GM21360 (cell line): ENCODE data around the gene EFEMP1.

Experiments used
- ATAC-seq: cut with Tn5 transposase; IDR thresholded peaks from one replicate; pipeline ENCODE4 v1.9.1; 2021; ENCODE audit warnings: mild to moderate bottlenecking, moderate library complexity; ENCODE audit not compliant: unreplicated experiment

EFEMP1 gene

DNA sequence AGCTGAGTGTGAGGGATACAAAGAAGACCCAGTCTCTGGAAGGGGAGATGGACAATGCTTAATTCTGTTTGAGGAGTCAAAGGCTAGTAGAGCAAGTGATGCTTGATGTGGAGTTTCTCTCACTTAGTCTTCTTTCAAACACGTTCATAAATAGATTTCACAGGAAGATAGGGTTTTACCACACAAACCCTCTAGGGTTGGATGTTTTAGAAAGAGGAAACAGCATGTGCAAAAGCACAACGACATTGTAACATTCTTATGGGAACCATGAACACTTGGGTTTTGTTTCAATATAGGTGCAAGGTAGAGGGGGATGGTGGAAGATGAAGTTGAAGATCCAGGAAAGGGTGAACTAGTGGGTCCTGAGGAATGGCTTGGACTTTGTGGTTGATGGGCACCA is 10.8 kb upstream of the EFEMP1 start:
- no peak for ATAC-seq

DNA sequence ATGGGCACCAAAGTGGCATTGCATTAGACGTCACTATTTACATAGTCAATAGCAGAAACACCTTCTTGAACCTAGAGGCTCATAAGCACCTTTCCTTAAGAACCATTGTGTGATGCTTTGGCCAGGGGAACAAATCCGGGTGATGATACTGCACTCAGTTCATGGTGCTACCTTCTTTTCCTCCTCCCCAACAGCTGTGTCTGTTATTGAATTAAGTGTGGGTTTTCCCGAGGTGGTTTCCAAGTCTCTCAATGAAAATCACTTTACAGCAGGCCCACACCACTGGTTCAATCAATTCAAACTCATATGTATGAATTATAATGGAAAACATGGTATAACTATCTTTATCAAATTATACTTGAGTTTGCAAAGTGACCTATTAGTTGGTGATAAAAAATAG is 9.3 kb upstream of the EFEMP1 start:
- no peak for ATAC-seq

DNA sequence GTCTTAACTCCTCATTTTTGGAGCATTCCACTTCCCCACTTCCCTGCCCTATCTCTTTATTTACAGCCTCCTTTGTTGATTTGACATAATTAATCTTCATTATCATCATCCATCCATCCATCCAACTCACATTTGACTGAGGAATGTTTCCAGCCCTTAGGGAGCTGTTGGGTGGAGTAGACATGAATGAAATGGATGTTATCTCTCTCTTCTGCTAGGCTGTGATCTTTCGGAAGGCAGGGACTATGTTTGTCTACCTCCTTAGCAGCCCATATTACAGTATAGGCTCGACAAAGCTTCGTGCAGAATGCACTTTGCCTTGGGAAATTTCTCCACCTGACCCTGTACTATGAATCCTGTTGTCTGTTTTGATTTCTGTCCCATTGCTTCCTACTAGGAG is 7.7 kb upstream of the EFEMP1 start:
- ATAC-seq: no peak

DNA sequence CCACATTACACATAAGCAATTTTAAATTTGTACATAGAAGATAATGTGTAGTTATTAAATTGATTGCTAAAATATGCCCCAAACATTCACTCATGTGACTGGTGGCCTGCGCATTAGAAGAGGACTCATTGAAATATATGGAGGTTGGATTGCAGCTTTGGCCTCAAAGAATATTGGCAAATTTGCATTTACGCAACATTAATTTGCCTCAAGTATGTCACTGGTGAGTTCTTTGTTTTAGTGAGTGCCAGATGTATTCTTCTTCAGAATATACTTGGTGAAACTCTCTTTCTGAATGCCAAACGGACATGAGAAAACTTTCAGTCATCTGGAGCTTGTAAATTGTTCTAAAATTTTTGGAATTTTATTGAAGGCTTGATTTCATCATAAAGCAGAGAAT is 5.9 kb upstream of the EFEMP1 start:
- ATAC-seq: no peak

DNA sequence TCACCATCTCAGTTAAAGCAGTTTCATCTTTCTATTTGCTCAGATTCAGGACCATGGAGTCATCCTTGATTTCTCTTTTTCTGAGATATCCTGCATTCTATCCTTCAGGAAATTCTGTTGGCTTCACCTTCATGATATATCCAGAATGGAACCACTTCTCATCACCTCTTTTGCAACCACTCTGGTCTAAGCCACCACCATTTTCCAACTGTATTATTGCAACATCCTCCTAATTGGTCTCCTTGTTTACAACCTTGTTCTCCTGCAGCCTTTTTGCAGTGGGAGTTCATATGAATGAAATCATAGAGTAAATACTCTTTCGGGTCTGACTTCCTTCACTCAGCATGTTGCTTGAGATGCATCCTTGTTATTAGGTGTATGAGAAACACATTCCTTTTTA is 3.4 kb upstream of the EFEMP1 start:
- no peak for ATAC-seq

DNA sequence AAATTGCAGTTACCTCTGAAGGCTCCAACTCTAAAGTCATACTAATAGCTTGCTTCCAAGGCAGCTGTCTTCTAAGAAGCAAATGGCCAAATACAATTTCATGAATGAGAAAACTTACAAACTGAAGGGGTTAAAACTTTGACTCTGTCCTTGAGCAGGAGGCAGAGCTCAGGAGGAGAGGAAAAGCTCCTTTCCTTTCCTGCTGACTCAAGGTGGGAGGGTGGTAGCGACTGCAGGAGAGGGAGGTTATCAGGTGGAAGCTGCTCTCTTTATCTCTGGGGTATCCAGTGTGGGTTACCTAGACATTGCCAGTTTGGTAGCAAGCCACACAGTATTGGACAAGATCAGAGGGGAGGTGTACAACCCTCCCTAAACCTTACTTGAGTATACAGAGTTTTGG is 2.7 kb upstream of the EFEMP1 start:
- ATAC-seq: no peak

DNA sequence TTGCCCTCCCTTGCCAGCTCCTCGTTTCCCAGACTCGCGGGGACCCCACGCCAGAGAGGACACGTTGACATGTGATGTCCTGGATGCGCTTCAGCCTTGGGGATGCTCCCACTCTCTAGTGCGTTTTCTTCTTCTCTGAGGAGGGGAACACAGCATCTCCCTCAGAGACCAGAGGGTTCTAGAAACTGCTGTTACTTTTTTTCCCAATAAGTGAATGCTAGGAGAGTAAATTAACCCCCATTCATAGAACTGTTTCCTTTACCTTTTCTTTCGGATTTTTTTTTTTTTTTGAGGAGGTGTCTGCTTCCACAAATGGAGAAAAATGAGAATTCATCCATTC is 370 bp upstream of the EFEMP1 start:
- ATAC-seq: no peak

DNA sequence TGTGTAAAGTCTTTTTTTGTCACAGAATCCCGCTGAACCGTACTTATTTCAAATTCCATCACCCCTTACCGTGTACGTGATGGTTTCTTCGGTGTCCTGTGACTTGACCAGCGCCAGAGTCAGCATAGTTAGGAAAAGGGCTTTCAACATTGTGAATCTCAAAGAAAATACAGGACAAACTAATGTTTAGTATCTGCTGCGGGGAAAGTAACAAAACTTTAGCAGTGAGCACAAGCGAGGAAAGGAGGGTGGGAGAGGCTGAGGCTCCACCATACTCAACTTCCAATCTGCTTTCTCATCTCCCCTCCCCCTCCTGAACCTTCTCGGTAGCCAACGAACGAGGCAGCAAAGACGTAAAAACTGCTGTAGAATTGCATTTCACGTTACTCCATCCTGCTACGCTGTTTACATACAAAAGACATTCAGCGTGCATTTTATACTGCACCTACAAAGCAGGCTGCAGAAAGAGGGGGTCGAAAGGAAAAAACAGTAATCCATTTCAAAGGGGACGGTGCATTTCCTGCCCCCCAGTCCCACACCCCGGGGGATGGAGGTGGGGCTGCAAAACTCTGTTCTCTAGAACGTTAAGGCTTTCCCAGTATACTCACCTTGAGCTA is 1.2 kb downstream of the EFEMP1 start:
- ATAC-seq: no peak

DNA sequence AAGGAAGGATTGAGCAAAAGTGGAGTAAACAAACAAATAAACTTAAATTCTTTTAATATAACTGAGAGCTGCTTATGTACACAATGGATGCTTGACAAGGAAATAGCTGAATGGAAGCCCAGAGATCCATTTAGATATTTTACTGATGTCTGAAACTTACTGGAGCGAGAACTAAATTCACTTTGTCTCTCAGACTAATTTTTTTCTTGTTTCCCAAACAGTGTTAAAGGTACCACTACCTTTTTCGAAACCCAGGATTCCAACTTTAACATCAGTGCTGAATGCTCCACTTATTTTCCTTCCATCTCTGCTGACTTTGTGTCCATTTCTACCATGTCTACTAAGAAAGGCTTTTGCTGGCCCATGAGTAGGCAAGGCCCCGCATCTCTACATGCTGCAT is 4.0 kb downstream of the EFEMP1 start:
- ATAC-seq: no peak

DNA sequence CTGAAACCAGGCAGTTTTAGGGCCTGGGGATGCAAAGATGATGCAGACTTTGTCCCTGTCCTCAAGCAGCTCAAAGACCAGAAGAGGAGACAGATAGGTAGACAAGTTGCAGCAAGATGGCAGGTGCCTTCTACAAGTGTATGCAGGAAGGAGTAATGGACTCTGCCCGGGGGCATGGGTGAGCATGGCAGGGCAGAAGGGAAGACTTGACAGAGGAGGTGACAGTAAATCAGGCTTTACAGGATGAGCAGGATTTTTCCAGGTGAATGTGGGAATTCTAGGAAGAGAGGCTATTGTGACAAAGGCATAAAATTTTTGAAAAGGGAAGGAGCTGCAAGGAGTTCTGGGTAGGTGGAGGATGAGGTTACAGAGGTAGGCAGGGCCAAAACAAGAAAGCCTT is 4.7 kb downstream of the EFEMP1 start:
- no peak for ATAC-seq

DNA sequence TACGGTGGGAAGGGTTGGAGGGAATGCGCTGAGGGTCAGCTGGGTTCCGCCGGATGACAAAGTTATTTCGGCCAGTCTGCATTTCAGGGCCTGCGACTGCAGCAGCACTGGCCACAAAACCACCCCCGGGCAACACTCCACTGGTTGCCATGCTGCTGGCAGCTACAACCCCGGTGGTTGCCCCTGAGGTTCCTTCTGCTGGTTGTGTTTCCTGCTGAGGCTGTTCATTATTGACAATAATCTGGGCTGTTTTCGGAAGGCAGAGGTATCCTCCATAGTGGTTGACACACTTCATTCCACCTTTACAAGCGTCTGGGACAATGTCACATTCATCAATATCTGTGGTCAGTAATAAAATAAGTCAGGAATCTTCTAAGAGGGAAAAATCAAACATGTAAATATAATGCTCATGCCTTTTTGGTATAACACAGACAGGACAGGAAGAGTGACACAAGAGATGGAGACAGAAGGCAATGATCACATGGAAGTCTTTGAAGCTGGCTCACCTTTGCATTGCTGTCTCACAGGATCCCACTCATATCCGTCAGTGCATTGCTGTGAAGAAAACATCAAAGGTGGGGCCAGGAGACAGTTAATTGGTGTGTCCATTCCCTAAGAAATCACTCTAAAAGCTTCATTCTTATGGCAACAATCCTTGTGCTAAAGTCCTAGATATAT is 5.7 kb downstream of the EFEMP1 start:
- no peak for ATAC-seq

DNA sequence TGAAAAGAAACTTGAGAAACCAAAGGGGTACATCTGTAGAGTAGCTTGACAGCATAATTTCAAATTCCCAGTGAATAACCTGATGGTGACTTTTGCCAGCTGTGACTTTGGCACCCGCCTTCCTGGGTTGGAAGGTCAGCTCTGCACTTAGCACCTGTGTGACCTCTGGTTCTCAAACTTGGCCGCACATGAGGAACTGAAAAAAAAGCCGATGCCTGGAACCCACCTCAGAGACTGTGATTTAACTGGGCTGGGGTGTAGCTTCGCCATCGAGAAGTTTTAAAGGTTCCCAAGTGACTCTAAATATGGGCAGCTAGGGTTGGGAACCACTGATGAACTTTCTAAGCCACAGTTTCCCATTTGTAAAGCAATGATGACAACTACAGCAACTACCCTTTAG is 6.5 kb downstream of the EFEMP1 start:
- no peak for ATAC-seq

DNA sequence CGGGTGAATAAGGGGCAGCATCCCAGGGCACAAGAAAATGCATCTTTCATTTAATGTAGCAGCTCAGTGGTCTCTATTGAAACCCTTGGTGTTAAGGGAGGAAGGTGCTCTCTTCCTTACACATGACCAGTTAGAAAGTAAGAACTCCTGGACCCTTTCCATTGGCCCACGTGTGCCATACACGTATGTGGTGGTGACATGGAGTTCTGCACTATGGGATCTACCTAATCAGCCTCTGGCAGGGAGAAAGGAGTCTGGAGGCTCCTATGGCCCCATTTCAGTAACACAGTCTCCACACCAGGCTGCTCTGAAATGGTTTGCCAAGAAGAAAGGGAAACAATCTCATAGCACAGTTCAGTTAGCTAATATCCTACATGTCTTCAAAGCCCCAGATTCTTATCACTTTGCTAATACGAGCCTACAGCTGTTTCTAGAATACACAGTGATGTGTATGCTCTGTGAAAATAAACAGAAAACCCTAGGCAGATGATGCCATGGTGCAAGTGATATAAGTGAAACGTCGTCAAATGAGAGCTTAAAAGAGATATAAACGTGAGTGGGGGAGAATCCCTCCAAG is 7.0 kb downstream of the EFEMP1 start:
- no peak for ATAC-seq

DNA sequence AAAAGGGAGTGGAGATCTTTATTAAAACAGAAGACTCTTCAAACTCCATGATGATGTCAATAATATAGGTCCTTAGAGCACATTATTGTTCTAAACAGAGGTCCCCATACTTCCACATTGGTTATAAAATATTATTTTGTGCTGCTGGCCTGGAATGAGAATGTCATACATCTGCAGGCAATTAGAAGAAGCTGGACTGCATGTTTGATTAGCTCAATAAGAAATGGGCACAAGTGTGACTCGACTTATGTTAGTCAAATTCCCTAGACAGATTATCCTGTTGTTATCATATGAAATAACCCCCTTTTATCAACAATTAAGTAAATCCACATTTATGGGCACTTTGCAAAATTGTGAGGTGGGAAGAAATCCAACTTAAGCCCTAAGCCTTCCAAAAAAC is 8.8 kb downstream of the EFEMP1 start:
- ATAC-seq: no peak

DNA sequence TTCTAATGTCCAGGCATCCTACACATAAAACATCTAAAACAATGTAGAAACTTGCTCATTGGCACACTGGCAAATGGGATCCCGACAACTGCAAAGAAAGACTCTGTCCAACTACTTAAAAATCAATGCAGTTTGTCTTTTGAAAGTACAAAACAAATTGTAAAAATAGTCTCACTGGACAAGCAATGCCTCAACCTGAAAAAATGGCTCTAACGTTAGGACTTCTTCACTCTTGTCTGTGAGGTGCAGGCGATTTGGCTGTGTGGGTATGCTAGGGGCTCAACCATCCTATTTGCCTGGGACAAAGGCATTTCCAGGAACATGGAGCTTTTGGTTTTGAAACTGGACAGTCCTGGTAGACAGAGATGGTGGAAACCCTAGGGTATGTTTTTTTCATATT is 10.7 kb downstream of the EFEMP1 start:
- ATAC-seq: no peak

DNA sequence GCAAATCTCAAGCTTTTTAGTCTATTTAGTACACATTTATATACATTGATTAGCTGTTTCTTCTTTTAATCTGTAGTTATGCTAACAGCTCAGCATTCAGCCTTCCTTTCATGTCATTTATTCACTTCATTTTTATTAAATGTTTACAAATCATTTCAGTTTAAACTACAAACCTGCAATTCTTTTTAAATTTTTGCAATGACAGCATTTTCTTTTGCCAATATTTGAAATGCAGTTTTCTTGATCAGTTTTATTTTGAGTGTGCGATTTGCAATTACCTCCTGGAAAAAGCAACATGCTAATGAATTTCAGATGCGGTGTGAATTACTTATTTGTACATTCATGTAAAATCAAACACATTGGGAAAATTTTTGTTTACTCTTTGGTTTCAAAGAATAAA is 13.5 kb downstream of the EFEMP1 start:
- no peak for ATAC-seq

DNA sequence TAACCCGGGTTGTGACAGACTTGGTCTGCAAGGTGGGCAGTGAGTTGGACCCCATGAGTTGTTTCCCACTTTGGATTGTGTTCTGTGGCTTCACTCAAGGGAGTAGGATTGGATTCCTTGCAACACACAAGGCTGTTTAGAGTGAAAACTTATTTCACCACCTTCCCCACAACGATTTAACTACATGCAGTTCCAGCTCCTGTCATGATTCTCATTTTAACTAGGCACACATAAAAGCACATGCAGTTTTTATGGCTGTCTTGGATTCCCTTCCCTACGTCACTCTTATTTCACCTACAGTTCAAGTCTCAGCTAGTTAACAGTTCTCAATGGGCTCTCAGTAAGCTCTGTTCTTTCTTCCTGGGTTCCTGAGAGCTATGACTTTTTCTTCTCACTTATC is 15.9 kb downstream of the EFEMP1 start:
- no peak for ATAC-seq

DNA sequence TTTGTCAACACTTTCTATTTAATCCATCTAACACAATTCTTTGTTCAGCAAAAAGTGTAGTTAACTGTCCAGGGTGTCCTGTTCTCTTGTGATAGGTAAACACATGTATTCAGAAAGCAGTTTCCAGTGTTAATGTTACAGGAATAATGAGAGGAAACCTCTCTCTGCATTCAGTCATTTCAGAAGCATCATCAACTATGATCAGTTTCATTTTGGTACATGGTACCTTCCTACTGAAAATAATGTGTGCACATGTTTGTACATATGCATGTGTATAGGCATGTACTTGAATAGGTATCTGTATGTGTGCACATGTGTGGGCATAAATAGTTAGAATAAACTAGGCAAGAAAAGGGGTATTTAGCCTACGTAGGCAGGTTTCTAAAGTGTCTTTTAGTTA is 16.6 kb downstream of the EFEMP1 start:
- ATAC-seq: no peak

DNA sequence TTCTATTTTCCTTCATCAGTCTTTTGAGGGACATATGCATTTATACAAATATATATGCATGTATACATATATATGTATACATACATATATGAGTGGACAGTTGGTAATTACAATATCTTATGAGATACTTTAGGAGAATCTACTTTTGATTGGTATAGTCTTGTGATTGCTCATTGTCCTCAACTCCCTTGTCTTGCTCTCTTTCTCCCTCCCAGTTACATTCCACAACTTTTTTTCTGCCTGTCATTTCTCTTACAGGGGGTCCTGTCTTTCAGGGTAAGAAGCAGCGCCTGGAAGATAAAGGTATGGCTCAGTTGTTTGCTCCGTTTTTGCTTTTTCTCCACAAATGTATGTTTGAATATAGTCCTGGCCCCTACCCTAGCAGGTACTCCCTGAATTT is 19.9 kb downstream of the EFEMP1 start:
- ATAC-seq: no peak

DNA sequence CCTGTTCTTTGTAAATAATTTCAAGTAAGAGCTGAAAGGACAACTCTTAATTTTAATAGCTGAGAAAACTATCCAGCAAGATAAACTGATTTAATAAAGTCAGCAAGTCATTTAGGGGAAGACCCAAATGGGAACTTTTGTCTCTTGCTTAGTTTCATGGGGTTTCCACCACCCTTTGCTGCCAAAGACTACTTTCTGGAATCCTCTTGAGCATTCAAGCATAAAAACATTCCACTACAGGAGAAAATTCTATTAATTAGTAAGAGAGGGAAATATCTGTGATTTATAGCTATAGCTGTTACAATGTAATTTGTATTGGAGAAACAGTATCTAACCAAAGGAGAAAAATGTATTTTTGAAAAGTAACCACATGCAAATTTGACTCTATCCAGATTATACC is 20.6 kb downstream of the EFEMP1 start:
- ATAC-seq: no peak

DNA sequence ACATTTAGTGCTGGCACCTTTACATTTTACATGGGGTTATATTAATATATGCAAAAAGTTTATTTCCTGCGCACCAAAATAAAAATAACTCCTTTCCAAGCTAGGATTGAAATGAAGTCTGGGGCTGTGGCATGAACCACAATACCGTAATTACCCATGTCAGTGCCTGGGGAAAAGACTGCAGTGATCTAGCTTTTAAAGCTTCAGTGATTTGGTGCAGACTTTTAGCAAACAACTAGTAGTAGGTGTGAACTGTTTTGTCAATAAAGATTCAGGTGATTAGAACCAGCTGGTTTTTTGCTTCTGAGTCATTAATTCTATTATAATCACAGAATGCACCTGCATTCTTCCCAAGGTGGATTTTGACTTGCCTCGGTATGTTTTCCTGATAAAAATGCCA is 21.2 kb downstream of the EFEMP1 start:
- no peak for ATAC-seq

DNA sequence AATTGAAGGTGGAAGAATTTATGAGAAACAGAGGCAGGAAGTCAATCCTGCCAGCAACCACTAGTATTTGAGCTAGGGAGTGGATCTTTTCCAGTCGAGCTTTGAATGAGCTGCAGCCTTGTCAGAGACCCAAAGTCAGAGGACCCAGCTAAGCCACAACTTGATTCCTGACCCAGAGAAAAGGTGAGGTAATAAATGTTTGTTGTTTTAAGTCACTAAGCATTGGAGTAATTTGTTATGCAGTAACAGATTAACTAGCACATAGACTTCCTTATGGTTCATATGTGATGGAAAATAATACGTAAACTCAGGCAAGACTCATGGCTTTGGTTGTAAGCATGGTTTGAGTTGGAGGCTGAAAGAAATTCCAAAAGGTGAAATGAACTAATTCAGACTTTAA is 21.6 kb downstream of the EFEMP1 start:
- ATAC-seq: no peak

DNA sequence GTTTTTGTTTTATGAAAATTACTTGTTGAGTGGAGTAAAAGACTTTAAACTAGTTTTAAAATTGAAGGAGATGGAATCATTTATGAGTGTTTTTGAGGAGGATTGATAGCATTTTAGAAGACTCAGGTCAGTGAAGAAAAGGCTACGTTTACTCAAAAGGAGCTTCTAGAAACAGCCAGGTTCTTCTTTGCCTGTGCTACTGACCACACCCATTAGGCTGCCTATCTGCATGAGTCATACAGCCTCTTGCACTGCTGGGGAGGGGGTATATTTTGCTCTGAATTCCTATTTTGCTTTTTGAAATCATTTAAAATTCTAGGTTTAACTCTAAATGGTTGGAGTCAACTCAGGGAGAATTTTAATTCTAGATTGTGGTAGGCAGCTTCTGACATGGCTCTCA is 22.3 kb downstream of the EFEMP1 start:
- ATAC-seq: no peak
